ENCODE results near the gene CZIB.
"Not testable (repeated sequence)": the region's sequence is repeated elsewhere in the genome, so short reads cannot be mapped to it uniquely, and the experiment has no call there.

Gene CZIB

GRCh38 chr1:53210352-53210751 is 10.1 kb downstream of the CZIB start:
- Histone ChIP-seq H3K9me3 (ENCODE audit: insufficient read depth, low read length) (peaks cover 29% of the 10 kb centered on the region), H3K36me3 (ENCODE audit: insufficient read depth, insufficient read length, low read length) (peaks cover 88% of the 10 kb centered on the region)

GRCh38 chr1:53207726-53208125 is 12.7 kb downstream of the CZIB start:
- peaks cover 89% of the 10 kb centered on the region for H3K36me3 ChIP-seq (ENCODE audit: insufficient read depth, insufficient read length, low read length)
- no peak for TF ChIP-seq YY1 (IDR thresholded peaks at IDR 0.05; ENCODE audit: insufficient read depth, insufficient read length)
- no peaks in the 10 kb centered on the region for H3K27me3 ChIP-seq (ENCODE audit: insufficient read depth, insufficient read length)
- peaks cover 41% of the 10 kb centered on the region for H3K9me3 ChIP-seq (ENCODE audit: insufficient read depth, low read length)
- no peak overlapping the region for H3K4me3 ChIP-seq (ENCODE audit: insufficient read length, low read depth)
- no peaks in the 10 kb centered on the region for H3K4me1 ChIP-seq (ENCODE audit: insufficient read depth, insufficient read length)
- H3K9ac ChIP-seq (ENCODE audit: insufficient read length, low read depth): no peak overlapping the region
- DNase-seq (ENCODE audit: low read depth, low spot score): no peak

More at GRCh38 chr1:53210352-53210751, 10.1 kb downstream of the CZIB start:
- Histone ChIP-seq H3K4me3 (ENCODE audit: insufficient read length, low read depth) (no peak overlapping the region), H3K9ac (ENCODE audit: insufficient read length, low read depth) (no peak overlapping the region), H3K4me1 (ENCODE audit: insufficient read depth, insufficient read length) (no peaks in the 10 kb centered on the region), H3K27me3 (ENCODE audit: insufficient read depth, insufficient read length) (no peaks in the 10 kb centered on the region)
- DNase-seq (ENCODE audit: low read depth, low spot score): no peak
- TF ChIP-seq SUZ12 (IDR thresholded peaks at IDR 0.05; ENCODE audit: extremely low read depth, insufficient read depth, insufficient read length) (no peak), YY1 (IDR thresholded peaks at IDR 0.05; ENCODE audit: insufficient read depth, insufficient read length) (no peak), ZNF274 (IDR thresholded peaks at IDR 0.05; ENCODE audit: low read depth, low read length) (no peak)

GRCh38 chr1:53206735-53207379 is 13.6 kb downstream of the CZIB start:
- TF ChIP-seq SUZ12 (IDR thresholded peaks at IDR 0.05; ENCODE audit: extremely low read depth, insufficient read depth, insufficient read length) (no peak), YY1 (IDR thresholded peaks at IDR 0.05; ENCODE audit: insufficient read depth, insufficient read length) (no peak), ZNF274 (IDR thresholded peaks at IDR 0.05; ENCODE audit: low read depth, low read length) (no peak)
- H3K9me3 ChIP-seq (ENCODE audit: insufficient read depth, low read length): peaks cover 41% of the 10 kb centered on the region
- no peak overlapping the region for H3K9ac ChIP-seq (ENCODE audit: insufficient read length, low read depth)
- H3K27me3 ChIP-seq (ENCODE audit: insufficient read depth, insufficient read length): no peaks in the 10 kb centered on the region
- no peak for DNase-seq (ENCODE audit: low read depth, low spot score)
- H3K4me3 ChIP-seq (ENCODE audit: insufficient read length, low read depth): no peak overlapping the region
- no peaks in the 10 kb centered on the region for H3K4me1 ChIP-seq (ENCODE audit: insufficient read depth, insufficient read length)
- H3K36me3 ChIP-seq (ENCODE audit: insufficient read depth, insufficient read length, low read length): peaks cover 91% of the 10 kb centered on the region

- H3K9ac ChIP-seq (ENCODE audit: insufficient read length, low read depth); DNase-seq (ENCODE audit: low read depth, low spot score); H3K4me1 ChIP-seq (ENCODE audit: insufficient read depth, insufficient read length); H3K27me3 ChIP-seq (ENCODE audit: insufficient read depth, insufficient read length); H3K4me3 ChIP-seq (ENCODE audit: insufficient read length, low read depth): not testable (repeated sequence)
- peaks cover 41% of the 10 kb centered on the region for H3K9me3 ChIP-seq (ENCODE audit: insufficient read depth, low read length)
- H3K36me3 ChIP-seq (ENCODE audit: insufficient read depth, insufficient read length, low read length): peaks cover 89% of the 10 kb centered on the region
Observed at GRCh38 chr1:53206083-53206685, 14.2 kb downstream of the CZIB start.

- H3K9ac ChIP-seq (ENCODE audit: insufficient read length, low read depth); H3K4me1 ChIP-seq (ENCODE audit: insufficient read depth, insufficient read length); H3K4me3 ChIP-seq (ENCODE audit: insufficient read length, low read depth); DNase-seq (ENCODE audit: low read depth, low spot score); H3K27me3 ChIP-seq (ENCODE audit: insufficient read depth, insufficient read length): not testable (repeated sequence)
- H3K36me3 ChIP-seq (ENCODE audit: insufficient read depth, insufficient read length, low read length): peaks cover 89% of the 10 kb centered on the region
- peaks cover 41% of the 10 kb centered on the region for H3K9me3 ChIP-seq (ENCODE audit: insufficient read depth, low read length)
Observed at GRCh38 chr1:53205496-53205895, 14.9 kb downstream of the CZIB start.

- no peak overlapping the region for H3K4me3 ChIP-seq (ENCODE audit: insufficient read length, low read depth)
- H3K9me3 ChIP-seq (ENCODE audit: insufficient read depth, low read length): peaks cover 41% of the 10 kb centered on the region
- no peak overlapping the region for H3K9ac ChIP-seq (ENCODE audit: insufficient read length, low read depth)
- H3K4me1 ChIP-seq (ENCODE audit: insufficient read depth, insufficient read length): no peaks in the 10 kb centered on the region
- H3K27me3 ChIP-seq (ENCODE audit: insufficient read depth, insufficient read length): no peaks in the 10 kb centered on the region
- no peak for DNase-seq (ENCODE audit: low read depth, low spot score)
- TF ChIP-seq YY1 (IDR thresholded peaks at IDR 0.05; ENCODE audit: insufficient read depth, insufficient read length) (no peak), SUZ12 (IDR thresholded peaks at IDR 0.05; ENCODE audit: extremely low read depth, insufficient read depth, insufficient read length) (no peak), ZNF274 (IDR thresholded peaks at IDR 0.05; ENCODE audit: low read depth, low read length) (no peak)
- H3K36me3 ChIP-seq (ENCODE audit: insufficient read depth, insufficient read length, low read length): peaks cover 72% of the 10 kb centered on the region
Observed at GRCh38 chr1:53203466-53203865, 17.0 kb downstream of the CZIB start.

GRCh38 chr1:53198241-53198651 is 22.2 kb downstream of the CZIB start:
- H3K9me3 ChIP-seq (ENCODE audit: insufficient read depth, low read length): no peaks in the 10 kb centered on the region
- TF ChIP-seq YY1 (IDR thresholded peaks at IDR 0.05; ENCODE audit: insufficient read depth, insufficient read length) (no peak), SUZ12 (IDR thresholded peaks at IDR 0.05; ENCODE audit: extremely low read depth, insufficient read depth, insufficient read length) (no peak)
- DNase-seq (ENCODE audit: low read depth, low spot score): no peak
- H3K4me1 ChIP-seq (ENCODE audit: insufficient read depth, insufficient read length): peaks cover 5% of the 10 kb centered on the region
- no peak overlapping the region for H3K4me3 ChIP-seq (ENCODE audit: insufficient read length, low read depth)
- H3K36me3 ChIP-seq (ENCODE audit: insufficient read depth, insufficient read length, low read length): peaks cover 31% of the 10 kb centered on the region
- peak overlapping the region; percentile 93 for H3K9ac ChIP-seq (ENCODE audit: insufficient read length, low read depth)
- peaks cover 18% of the 10 kb centered on the region for H3K27me3 ChIP-seq (ENCODE audit: insufficient read depth, insufficient read length)
